ENCODE measurements around the gene TTC21A.

- TF ChIP-seq CTCF (IDR thresholded peaks at IDR 0.05) = no peak
- TF ChIP-seq POLR2A (IDR thresholded peaks at IDR 0.05) = no peak
Observed at GRCh38 chr3:39136533-39137434, 29.3 kb downstream of the TTC21A start.

All from adrenal gland (tissue), 5 donors.